ENCODE results near the gene CLUH.

The CLUH gene

DNA sequence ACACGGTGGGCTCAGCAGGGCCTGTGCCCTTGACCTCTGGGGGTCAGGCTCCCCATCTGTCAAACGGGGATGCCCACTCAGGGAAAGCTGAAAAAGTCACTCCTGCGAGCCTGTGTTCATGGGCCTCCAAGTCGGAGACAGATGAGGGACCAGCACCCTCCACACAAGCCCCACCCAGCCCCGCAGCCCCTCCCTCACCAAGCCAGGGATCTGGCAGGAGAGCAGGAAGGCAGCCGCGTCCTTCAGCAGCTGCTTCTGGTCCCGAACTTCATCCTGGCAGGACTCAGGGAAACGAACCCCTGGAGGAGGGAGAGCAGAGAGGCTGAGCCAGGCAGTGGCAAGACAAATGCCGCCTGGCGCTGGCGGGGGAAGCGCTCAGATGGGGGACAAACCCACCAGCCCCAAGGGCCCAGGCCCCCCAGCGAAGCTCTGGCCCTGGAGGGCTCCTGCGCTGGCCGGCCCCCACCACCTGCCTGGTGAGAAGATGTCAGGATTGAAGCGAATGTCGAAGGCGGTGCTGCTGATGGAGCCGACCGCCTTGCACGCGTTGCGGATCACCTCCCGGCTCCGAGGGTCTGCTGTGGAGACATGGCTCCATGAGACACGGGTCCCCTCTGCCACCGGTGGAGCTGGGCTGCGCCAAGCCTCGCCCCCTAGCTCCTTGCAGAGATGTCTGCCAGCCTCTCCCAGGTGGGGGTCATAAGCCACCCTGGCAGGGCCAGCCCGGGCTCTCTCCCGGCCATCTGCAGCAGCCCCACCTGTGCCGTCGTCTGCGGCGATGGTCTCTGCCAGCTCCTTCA, 15.4 kb downstream of the CLUH start:
- TF ChIP-seq, protein P1, sequence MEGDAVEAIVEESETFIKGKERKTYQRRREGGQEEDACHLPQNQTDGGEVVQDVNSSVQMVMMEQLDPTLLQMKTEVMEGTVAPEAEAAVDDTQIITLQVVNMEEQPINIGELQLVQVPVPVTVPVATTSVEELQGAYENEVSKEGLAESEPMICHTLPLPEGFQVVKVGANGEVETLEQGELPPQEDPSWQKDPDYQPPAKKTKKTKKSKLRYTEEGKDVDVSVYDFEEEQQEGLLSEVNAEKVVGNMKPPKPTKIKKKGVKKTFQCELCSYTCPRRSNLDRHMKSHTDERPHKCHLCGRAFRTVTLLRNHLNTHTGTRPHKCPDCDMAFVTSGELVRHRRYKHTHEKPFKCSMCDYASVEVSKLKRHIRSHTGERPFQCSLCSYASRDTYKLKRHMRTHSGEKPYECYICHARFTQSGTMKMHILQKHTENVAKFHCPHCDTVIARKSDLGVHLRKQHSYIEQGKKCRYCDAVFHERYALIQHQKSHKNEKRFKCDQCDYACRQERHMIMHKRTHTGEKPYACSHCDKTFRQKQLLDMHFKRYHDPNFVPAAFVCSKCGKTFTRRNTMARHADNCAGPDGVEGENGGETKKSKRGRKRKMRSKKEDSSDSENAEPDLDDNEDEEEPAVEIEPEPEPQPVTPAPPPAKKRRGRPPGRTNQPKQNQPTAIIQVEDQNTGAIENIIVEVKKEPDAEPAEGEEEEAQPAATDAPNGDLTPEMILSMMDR (IDR thresholded peaks at IDR 0.05) = no peak

DNA sequence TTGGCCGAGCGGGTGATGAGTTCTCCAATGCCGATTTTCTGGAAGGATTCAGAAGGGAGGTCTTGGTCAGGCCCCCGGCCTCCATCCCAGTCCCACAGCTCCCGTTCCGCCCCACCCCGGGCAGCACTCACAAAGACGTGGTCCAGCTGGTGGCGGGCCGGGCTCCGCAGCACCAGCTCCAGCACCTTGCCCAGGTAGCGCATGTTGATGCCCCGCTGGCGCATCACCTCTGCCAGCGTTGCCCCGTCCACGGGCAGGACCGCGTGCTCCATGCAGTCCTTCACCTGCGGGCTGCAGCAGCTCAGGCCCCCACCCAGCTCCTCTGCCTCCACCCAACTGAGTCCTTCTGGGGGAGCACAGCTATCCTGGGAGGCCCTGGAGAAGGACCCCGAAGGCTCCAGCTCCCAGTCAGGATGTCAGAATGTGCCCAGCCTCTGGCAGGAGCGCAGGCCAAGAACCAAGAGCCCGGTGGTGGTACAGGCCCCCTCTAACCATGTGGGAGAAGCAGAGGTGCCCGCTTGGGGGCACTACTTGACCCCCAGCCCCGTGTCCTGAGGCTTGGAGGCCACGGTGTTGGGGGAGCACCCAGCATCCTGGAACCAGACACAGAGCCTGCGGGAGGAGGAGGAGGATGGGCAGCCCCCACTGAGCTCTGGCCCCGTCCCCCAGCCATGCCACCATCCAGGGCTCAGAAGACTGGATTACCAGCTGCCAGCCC, 16.2 kb downstream of the CLUH start:
- TF ChIP-seq, protein P1 (IDR thresholded peaks at IDR 0.05) = no peak

GRCh38 chr17:2694381-2695242, 17.0 kb downstream of the CLUH start:
- TF ChIP-seq, protein P1 (IDR thresholded peaks at IDR 0.05) = no peak

DNA sequence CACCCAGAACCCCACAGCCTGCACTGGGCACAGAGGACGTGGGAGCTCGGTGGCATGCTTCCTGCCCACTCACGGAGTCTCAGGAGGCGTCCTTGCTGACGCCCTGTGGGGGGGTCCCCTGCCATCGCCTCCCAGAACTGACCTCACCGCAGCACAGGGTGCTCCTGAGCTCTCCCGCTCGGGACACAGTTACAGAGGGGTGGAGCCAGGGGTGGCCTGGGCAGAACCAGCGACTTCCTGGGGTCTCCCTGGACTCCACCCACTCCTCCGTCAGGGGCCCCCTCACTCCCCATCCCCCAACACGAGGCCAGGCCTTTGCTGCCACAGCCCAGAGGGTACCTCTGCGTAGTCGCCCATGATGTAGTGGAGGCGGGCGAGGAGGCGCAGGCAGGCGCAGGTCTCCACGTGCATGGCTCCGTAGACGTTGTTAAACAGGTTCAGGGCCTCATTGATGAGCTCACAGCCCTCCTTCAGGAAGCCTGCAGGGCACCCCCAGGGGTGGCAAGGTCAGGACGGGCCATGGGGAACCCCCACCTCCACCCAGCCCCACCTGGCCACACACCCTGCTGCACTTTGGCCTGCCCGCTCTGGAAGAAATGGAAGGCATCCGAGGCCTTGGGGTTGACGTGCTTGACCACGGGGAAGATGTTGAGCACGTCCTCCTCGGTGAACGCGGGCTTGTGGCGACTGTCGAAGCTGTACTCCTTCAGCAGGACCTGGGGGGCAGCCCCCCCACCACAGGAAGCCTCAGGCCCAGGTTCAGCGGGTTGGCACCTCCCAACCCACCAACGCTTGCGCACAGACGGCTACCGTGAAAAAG, 17.8 kb downstream of the CLUH start:
- TF ChIP-seq, protein P1 (IDR thresholded peaks at IDR 0.05) = no peak

DNA sequence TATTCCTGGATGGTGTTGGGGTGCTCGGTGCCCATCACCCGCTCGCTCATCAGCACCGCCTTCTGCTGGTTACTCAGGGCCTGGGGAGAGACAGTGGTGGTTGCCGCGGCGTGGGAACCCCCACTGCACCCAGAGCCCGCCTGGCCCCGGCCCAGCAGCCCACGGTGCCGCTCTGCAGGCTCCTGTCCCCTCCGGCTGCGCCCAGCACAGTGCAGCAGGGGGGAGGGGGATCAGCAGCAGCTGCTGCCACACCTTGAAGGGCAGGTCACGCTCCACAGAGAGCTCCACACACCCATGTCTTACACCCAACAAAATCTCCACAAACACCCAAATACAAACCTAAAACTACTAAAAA, 18.8 kb downstream of the CLUH start:
- TF ChIP-seq, protein P1 (IDR thresholded peaks at IDR 0.05) = no peak

DNA sequence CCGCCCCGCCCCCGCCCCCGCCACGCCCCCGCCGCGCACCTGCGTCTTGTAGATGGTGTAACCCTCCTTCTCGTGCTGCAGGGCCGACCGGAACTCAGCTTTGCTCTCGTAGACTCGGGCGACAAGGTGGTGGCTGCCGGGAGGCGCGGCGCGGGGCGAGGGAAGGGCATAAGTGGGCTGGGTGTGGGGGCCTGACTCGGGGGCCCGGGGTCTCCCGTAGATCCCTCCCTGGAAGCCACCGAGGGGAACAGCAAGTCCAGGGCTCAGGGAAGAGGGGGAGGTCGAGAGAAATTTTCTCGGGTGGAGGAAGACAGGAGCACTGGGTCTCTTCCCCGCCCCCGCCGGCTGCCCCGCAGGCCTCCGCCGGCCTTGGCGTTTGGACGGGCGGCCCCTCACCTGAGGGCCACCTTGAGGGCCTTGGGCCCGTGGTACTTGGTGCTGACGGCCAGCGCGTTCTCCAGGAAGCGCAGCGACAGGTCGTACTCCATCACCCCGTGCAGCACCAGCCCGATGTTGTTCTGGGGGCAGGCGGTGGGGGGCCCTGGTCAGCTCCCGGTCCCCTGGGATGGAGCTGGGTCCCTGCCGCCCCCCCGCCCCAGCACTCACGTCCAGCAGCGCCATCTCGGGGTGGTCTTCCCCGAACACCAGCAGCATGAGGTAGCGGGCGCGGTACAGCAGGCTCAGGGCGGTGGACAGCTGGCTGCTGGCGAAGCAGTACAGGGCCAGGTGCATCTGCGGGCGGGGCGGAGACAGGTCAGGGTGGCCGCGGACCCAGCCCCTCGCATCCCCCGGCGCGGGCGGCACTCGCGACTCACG, 19.4 kb downstream of the CLUH start:
- TF ChIP-seq, protein P1 (IDR thresholded peaks at IDR 0.05) = no peak

Data from LNCAP (cell line).